ENCODE results near the gene LRRK1.

- TF ChIP-seq, protein P1, sequence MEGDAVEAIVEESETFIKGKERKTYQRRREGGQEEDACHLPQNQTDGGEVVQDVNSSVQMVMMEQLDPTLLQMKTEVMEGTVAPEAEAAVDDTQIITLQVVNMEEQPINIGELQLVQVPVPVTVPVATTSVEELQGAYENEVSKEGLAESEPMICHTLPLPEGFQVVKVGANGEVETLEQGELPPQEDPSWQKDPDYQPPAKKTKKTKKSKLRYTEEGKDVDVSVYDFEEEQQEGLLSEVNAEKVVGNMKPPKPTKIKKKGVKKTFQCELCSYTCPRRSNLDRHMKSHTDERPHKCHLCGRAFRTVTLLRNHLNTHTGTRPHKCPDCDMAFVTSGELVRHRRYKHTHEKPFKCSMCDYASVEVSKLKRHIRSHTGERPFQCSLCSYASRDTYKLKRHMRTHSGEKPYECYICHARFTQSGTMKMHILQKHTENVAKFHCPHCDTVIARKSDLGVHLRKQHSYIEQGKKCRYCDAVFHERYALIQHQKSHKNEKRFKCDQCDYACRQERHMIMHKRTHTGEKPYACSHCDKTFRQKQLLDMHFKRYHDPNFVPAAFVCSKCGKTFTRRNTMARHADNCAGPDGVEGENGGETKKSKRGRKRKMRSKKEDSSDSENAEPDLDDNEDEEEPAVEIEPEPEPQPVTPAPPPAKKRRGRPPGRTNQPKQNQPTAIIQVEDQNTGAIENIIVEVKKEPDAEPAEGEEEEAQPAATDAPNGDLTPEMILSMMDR (IDR thresholded peaks at IDR 0.05; ENCODE audit: low read depth, low read length, poor library complexity, severe bottlenecking) = no peak
- no peak for TF ChIP-seq EZH2phosphoT487 (IDR thresholded peaks at IDR 0.05; ENCODE audit: borderline replicate concordance, low read length)
Observed at GRCh38 chr15:101028772-101029438, 109.7 kb downstream of the LRRK1 start.

Measured in DOHH2 (cell line).